Measurements from ENCODE around the gene TMEM62.

The TMEM62 gene

DNA sequence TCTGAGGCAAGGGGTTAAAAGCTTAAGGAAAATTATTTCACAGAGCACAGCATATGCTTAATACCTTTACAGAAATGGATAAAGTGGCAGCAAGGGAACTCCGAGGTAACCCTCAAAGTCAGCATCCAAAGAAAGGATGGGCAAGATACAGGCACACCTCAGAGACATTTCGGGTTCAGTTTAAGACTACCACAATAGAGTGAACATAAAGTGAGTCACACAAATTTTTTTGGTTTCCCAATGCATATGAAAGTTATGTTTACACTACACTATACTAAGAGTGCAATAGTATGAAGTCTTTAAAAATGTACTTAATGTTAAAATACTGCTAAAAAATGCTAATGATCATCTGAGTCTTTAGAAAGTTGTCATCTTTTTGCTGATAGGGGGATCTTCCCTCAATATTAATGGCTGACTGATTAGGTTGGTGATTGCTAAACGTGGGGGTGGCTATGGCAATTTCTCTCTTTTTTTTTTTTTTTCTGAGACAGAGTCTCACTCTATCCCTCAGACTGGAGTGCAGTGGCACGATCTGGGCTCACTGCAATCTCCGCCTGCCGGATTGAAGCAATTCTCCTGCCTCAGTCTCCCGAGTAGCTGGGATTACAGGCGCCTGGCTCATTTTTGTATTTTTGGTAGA lies 37.6 kb upstream of the TMEM62 start:
- TF ChIP-seq, protein P1, sequence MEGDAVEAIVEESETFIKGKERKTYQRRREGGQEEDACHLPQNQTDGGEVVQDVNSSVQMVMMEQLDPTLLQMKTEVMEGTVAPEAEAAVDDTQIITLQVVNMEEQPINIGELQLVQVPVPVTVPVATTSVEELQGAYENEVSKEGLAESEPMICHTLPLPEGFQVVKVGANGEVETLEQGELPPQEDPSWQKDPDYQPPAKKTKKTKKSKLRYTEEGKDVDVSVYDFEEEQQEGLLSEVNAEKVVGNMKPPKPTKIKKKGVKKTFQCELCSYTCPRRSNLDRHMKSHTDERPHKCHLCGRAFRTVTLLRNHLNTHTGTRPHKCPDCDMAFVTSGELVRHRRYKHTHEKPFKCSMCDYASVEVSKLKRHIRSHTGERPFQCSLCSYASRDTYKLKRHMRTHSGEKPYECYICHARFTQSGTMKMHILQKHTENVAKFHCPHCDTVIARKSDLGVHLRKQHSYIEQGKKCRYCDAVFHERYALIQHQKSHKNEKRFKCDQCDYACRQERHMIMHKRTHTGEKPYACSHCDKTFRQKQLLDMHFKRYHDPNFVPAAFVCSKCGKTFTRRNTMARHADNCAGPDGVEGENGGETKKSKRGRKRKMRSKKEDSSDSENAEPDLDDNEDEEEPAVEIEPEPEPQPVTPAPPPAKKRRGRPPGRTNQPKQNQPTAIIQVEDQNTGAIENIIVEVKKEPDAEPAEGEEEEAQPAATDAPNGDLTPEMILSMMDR (IDR thresholded peaks at IDR 0.05; ENCODE audit: low read depth, low read length), result no peak

DNA sequence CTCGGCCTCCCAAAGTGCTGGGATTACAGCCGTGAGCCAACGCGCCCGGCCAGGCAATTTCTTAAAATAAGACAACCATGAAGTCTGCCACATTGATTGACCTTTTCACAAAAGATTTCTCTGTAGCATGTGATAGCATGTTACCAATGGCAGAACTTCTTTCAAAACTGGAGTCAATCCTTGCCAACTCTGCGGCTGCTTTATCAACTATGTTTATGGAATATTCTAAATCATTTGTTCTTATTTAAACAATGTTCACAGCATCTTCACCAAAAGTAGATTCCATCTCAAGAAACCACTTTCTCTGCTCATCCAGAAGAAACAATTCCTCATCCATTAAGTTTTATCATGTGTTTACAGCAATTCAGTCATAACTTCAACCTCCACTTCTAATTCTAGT lies 37.0 kb upstream of the TMEM62 start:
- no peak for DNase-seq (ENCODE audit: extremely low read depth, low read depth)
- TF ChIP-seq, protein P1 (IDR thresholded peaks at IDR 0.05; ENCODE audit: low read depth, low read length), result no peak

More for the DNA sequence above, 37.6 kb upstream of the TMEM62 start:
- no peak for DNase-seq (ENCODE audit: extremely low read depth, low read depth)

DNA sequence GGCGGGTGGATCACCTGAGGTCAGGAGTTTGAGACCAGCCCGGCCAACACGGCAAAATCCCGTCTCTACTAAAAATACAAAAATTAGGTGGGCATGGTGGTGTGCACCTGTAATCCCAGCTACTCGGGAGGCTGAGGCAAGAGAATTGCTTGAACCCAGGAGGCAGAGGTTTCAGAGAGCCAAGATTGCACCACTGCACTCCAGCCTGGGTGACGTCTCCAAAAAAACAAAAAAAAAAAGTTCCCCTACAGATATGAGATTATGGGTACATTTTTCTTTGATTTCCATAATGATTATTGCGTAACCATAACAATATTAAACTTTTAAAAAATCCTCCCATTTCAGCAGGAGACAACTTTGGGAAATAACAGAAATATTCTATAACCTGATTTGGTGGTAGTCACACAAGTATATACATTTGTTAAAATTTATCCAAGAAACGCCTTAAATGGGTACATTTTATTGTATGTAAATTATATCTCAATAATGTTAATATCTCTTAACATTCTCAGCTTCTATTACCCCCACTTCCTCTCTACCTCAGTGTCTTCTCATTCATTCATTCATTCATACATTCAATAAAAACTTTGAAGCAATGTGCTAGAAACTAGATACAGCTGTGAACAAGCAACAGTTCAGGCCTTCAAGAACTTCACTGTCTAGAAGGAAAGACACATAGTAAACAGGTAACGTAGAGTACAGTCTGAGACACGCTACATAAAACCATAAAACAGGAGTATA lies 34.1 kb upstream of the TMEM62 start:
- TF ChIP-seq, protein P1 (IDR thresholded peaks at IDR 0.05; ENCODE audit: low read depth, low read length), result no peak
- DNase-seq (ENCODE audit: extremely low read depth, low read depth), result no peak

DNA sequence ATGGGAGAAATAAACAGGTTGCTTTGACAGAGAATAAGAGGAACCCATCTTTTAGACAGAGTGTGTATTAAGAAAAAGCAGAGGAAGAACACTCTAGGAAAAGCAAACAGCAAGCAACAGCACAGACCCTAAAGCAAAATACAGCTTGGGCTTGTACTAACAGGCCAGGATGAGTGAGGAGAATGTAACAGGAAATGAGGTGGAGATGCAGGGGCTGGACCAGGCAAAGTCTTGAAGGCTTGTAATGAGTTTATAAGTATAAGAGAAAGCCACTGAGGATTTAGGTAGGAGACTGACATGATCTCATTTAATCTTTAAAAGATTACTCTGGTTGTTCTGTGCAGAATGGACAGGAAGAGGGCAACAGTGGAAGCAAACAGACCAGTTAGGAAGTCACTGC lies 32.4 kb upstream of the TMEM62 start:
- no peak for DNase-seq (ENCODE audit: extremely low read depth, low read depth)
- TF ChIP-seq, protein P1 (IDR thresholded peaks at IDR 0.05; ENCODE audit: low read depth, low read length), result no peak

DNA sequence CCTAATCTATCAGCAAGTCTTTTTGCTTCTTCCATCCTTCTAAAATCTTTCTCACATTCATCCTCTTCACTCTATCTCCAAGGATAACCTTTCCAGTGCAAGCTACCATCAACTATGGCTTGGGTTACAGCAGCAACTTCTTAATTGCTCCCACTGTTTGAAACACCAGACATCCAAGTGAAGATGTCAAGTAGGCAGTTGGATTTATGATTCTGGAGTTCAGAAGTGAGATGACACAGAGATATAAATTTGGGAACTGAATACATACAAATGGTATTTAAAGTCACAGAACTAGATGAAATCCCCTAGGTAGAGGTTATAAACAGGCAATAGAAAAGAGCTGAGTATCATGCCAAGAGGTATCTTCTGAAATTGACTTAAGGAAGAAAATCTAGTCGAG lies 31.2 kb upstream of the TMEM62 start:
- no peak for DNase-seq (ENCODE audit: extremely low read depth, low read depth)
- TF ChIP-seq, protein P1 (IDR thresholded peaks at IDR 0.05; ENCODE audit: low read depth, low read length), result no peak

DNA sequence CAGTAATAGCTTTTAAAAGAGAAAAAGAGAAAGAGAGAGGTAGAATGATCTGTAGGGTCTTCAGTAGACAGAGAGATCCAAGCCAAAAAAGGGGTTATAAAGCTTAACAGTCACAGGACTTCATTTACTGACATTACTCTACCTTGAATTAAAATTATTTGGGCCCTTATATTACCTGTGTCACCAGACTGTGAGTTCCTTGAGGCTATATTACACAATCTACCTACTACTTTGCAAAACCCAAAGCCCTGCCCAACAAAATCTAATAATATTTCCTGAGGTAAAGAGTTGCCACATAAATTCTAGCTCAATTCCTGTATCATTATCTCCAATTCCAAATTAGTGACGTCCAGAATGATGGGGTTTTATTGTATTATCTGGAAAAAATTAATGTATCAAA lies 29.5 kb upstream of the TMEM62 start:
- no peak for DNase-seq (ENCODE audit: extremely low read depth, low read depth)
- TF ChIP-seq, protein P1 (IDR thresholded peaks at IDR 0.05; ENCODE audit: low read depth, low read length), result no peak

DNA sequence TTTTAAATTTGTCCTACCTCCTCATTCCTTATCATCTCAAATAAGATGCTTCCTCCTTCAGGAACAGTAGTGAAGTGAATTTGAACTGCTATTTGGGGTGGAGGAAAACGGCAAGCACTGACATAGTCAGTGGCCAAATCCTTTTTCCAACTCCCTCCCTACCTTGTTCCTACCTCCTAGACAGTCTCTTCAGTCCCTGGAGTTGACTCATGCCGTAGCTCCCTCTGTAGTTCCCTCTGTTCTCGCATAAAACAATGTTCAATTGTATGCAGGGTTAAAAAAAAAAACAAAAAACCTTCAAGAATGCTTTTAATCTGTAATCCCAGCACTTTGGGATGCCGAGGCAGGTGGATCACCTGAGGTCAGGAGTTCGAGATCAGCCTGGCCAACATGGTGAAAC lies 29.0 kb upstream of the TMEM62 start:
- TF ChIP-seq, protein P1 (IDR thresholded peaks at IDR 0.05; ENCODE audit: low read depth, low read length), result no peak
- no peak for DNase-seq (ENCODE audit: extremely low read depth, low read depth)

Data from AG09319 (cell line).